IPS-11a (cell line): ENCODE results near the gene WDR89.
A peak's percentile ranks its signal among the peaks of the same experiment; 100 is the strongest.
"Not testable (repeated sequence)": the region's sequence is repeated elsewhere in the genome, so short reads cannot be mapped to it uniquely, and the experiment has no call there.

ENCODE experiments used
- H3K4me3 ChIP-seq: one replicate; pipeline ENCODE4 v1.5.1; 2013; ENCODE audit warnings: low read depth, low read length, control low read depth

Gene WDR89, protein sequence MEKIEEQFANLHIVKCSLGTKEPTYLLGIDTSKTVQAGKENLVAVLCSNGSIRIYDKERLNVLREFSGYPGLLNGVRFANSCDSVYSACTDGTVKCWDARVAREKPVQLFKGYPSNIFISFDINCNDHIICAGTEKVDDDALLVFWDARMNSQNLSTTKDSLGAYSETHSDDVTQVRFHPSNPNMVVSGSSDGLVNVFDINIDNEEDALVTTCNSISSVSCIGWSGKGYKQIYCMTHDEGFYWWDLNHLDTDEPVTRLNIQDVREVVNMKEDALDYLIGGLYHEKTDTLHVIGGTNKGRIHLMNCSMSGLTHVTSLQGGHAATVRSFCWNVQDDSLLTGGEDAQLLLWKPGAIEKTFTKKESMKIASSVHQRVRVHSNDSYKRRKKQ

GRCh38 chr14:63641473-63642228, at the start of gene WDR89:
TSS of gene WDR89 (minus strand) at chr14:63641871. CDS start at chr14:63599942, 41,929 bp downstream.
- peak within 1 kb of the TSS; percentile 89 for H3K4me3 ChIP-seq

DNA sequence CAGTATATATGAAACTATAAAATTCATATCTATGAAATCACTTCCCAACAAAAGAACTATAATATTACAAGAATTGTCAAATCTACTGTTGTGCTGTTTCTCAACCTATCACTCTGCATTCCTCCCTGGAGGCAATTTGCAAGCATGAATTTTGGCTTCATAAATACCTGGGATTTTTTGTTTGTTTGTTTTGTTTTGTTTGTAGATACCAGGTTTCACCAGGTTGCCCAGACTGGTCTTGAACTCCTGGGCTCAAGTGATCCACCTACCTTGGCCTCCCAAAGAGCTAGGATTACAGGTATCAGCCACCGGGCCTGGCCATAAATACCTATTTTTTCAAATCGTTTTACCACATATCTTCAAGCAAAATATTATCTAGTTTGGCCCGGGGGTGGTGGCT, 47.5 kb upstream of the WDR89 start:
- no peak overlapping the region for H3K4me3 ChIP-seq

DNA sequence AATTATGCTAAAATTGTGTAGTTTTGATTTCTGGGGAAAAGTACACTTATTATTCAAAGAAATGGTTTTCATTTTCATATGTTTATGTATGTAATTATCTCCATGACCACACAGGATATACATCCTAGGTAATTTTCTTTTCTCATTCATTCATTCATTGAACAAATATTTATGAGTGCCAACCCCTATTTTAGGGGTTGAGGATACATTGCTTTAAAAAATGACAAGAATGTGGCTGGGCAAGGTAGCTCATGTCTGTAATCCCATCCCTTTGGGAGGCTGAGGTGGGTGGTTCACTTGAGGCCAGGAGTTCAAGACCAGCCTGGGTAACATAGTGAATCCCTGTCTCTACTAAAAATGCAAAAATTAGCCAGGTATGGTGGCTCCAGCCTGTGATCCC, 45.3 kb upstream of the WDR89 start:
- H3K4me3 ChIP-seq: no peak overlapping the region

- no peak overlapping the region for H3K4me3 ChIP-seq
Measured at GRCh38 chr14:63685401-63685800, 43.7 kb upstream of the WDR89 start.

DNA sequence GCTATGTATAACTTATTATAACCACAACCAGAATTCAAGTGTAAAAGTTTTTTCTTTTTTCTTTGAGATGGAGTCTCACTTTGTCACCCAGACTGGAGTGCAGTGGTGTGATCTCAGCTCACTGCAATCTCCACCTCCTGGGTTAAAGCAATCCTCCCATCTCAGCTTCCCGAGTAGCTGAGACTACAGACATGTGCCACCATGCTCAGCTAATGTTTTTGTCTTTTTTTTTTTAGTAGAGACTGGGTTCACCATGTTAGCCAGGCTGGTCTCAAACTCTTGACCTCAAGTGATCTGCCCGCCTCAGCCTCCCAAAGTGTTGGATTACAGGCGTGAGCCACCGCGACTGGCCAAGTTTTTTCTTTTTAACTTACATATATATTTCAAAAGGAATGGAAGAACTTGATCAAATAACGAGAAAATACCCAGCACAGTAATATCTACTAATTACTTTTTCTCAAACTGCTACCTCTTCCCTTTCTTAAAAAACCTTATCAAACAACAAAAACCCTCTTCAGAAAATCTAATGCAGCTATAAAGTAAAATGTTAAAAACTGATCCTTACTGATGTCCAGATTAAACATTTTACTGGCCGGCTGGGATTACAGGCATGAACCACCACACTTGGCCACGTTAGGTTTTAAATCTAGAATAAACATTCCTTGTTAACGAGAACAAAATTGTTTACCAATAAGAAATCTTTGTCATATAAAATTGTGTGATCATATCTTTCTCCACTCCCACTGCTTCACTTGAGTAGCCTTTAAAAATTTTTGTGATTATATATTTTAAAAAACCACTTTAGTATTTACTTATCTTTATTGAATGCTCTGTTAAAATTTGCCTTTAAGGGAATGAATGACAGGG, 41.3 kb upstream of the WDR89 start:
- H3K4me3 ChIP-seq: no peak overlapping the region

GRCh38 chr14:63678536-63678935, 36.9 kb upstream of the WDR89 start:
- H3K4me3 ChIP-seq: no peak overlapping the region

DNA sequence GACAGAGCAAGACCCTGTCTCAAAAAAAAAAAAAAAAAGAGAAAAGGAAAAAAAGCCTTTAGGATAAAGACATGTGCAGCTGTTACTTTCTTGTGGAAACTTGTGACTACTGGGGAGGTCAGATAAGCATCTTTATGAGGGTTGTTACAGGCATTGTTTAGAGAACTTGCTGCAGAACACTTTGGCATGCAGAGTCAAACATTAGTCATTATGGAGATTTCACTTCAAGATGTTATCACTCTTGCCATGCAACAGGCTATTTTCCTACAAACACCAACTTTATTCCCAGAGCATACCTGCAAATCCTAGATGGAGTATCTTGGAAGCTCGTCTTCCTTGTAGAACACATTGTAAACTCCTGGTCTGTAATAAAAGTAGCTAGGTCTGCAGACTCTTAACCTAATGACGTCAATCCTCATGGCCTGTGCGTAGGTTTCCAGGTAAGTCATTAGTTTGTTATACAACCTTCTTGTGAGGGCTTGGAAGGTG, 36.3 kb upstream of the WDR89 start:
- no peak overlapping the region for H3K4me3 ChIP-seq

GRCh38 chr14:63676615-63677014, 34.9 kb upstream of the WDR89 start:
- no peak overlapping the region for H3K4me3 ChIP-seq

DNA sequence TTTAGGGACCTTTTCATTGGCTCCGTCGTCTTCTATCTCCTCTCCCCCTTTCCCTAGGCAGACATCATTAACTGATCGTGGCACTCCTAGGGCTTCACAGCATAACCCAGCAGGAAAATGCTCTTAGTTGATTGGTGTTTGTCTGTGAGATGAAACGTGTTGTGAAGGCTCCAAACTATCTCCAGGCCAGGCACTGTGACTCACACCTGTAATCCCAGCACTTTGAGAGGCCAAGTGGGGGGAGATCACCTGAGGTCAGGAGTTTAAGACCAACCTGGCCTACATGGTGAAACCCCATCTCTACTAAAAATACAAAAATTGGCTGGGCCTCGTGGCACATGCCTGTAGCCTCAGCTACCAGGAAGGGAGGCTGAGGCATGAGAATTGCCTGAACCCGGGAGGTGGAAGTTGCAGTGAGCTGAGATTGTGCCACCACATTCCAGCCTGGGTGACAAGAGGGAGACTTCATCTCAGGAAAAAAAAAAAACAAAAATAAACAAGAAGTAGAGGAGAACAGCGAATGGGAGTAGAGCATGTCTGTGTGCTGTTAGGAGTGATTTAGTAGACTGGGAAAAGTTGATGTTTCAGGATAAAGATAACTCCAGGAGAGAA, 32.3 kb upstream of the WDR89 start:
- H3K4me3 ChIP-seq: no peak overlapping the region

GRCh38 chr14:63673255-63673654, 31.6 kb upstream of the WDR89 start:
- H3K4me3 ChIP-seq: no peak overlapping the region

DNA sequence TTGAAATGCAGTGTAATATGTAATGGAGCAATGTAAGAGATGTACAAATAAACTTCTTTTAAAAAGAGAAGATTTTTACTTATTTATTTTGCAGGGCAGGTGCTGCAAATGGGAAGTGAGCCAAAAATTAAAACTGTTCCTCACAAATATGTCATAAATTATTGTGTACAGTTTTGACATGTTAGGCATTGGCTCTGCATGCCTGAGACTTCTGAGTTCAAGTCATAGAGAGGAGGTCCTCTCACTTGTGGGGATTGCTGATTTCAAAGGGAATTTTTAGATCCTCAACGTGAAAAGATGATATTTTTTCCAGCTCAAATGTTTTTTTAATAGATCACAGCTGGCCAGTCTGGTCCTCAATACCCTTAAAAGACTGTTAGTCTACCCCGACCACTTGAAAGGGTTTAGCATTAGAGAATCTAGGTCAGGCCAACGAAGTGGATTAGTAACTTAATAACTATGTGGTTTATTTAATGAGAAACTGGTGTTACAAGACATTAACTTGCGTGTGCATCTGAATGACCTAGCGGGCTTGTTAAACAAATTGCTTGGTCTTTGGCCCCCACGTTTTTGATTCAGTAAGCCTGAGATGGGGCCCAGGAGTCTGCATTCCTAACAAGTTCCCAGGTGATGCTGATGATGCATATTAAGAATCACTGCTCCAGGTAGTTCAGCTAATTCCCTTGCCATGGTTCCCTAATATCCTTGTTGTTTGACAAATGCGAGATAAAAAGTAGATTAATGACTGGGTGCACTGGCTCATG, 30.9 kb upstream of the WDR89 start:
- H3K4me3 ChIP-seq: no peak overlapping the region

GRCh38 chr14:63671987-63672386, 30.3 kb upstream of the WDR89 start:
- H3K4me3 ChIP-seq: no peak overlapping the region

- H3K4me3 ChIP-seq: no peak overlapping the region
Measured at GRCh38 chr14:63670692-63671091, 29.0 kb upstream of the WDR89 start.

DNA sequence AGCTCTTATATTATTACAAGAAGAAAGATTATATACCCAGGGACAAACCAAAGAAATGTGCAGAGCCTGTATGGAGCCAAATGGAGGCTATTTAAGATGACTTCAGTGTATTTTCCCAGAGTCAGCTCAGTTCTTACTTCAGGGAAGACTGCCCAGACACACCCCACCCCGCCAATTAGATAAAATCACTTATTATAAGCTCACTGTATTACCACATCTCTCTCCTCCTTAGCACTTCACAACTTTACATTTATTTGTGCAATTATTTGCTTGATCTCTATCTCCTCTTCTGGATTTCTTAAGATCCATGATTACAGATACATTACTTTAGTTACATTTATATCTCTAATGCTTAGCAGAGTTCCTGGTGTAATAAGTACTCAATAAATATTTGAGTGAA, 24.7 kb upstream of the WDR89 start:
- H3K4me3 ChIP-seq: no peak overlapping the region

GRCh38 chr14:63663428-63664341, 22.0 kb upstream of the WDR89 start:
- no peak overlapping the region for H3K4me3 ChIP-seq

DNA sequence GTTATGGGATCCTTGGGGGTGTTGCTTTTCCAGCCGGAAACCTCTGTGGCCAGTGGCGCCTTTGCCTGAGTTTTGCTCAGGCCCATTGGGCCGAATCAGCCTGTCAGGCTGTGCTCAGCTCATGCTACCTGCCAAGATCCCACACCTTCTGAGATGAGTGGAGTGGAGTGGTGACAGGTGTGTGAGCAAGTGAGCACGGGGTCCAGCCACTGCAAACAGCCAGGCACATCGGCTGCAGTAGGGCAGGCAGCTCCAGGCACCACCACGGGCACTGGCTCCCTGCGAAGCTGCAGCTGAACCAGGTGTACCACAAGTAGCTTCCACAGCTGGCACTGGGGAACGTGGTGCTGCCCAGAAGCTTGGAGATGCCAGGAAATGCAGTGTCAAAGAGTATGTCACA, 21.1 kb upstream of the WDR89 start:
- no peak overlapping the region for H3K4me3 ChIP-seq

GRCh38 chr14:63661881-63662280, 20.2 kb upstream of the WDR89 start:
- H3K4me3 ChIP-seq: not testable (repeated sequence)

DNA sequence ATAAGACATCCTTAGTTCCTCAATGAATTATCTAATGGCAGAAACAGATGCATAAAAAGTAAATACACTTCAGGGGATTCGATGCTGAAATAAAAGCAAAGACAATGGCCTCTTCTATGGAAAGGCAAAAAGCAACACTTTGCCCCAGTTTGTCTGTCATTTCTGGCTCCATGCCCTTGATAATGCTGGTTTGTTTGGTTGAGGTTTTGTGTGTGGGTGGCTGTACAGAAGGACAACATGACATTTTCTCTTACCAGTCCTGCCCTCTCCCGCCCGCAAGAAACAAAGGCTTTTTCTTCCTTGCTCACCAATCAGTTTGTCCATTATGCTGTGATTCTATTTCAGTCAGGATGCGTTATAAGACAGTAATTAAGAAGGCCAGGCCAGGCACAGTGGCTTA, 18.1 kb upstream of the WDR89 start:
- H3K4me3 ChIP-seq: no peak overlapping the region

DNA sequence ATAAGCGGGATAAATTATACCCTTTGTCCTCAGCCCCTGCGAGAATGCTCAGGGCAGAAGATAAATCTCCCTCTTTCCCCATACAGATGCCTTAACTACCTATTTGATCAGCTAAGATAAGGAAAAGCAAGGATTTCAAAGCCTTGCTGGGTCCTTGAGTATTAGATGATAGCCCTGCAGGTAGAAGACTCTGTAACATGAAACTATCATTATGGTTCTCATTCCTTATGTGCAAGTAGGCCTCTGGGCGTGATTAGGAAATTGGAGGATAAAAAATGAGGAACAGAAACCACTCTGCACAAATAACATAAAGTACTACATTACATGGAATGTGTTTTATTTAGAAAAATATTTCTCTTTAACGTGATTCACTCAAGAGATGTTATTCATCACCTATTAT, 14.5 kb upstream of the WDR89 start:
- H3K4me3 ChIP-seq: no peak overlapping the region
